Smooth muscle cell (in vitro differentiated cells): ENCODE measurements around the gene CSRP1. TPM values are rescaled to one million over a fixed set of nuclear protein-coding genes. Genes with fewer than 3 reads are reported as not detected.
A peak's percentile ranks its signal among the peaks of the same experiment; 100 is the strongest.

ENCODE experiments used
- DNase-seq: peaks from one replicate; lab custom pipeline; 2025; ENCODE audit not compliant: unreplicated experiment; lab: John Stamatoyannopoulos, UW
- H2AFZ ChIP-seq: fragments of 200-600 bp; sonication (generic); 2 replicates; pipeline ENCODE4 v1.6.0; 2016; ENCODE audit warnings: antibody characterized with exemption, low read depth, mild to moderate bottlenecking
- H3F3A ChIP-seq: fragments of 200-600 bp; sonication (generic); 2 replicates; pipeline ENCODE4 v1.6.0; 2017; ENCODE audit warnings: antibody characterized with exemption, low read depth
- H3K27ac ChIP-seq: fragments of 200-600 bp; sonication (generic); 2 replicates; pipeline ENCODE4 v1.5.1; 2016; ENCODE audit warnings: low read depth, mild to moderate bottlenecking
- H3K27me3 ChIP-seq: fragments of 200-600 bp; sonication (generic); 2 replicates; pipeline ENCODE4 v1.6.1; 2016; ENCODE audit warnings: low read depth, mild to moderate bottlenecking
- H3K36me3 ChIP-seq: fragments of 200-600 bp; sonication (generic); 2 replicates; pipeline ENCODE4 v1.5.1; 2016; ENCODE audit warnings: low read depth
- H3K4me1 ChIP-seq: fragments of 200-600 bp; sonication (generic); 2 replicates; pipeline ENCODE4 v1.5.1; 2016; ENCODE audit warnings: low read depth
- H3K4me2 ChIP-seq: fragments of 200-600 bp; sonication (generic); 2 replicates; pipeline ENCODE4 v1.6.0; 2016; ENCODE audit warnings: mild to moderate bottlenecking
- H3K4me3 ChIP-seq: fragments of 200-600 bp; sonication (generic); 2 replicates; pipeline ENCODE4 v1.5.1; 2016; ENCODE audit warnings: mild to moderate bottlenecking
- H3K79me2 ChIP-seq: fragments of 200-600 bp; sonication (generic); 2 replicates; pipeline ENCODE4 v1.6.0; 2016; ENCODE audit warnings: low read depth, mild to moderate bottlenecking
- H3K9ac ChIP-seq: fragments of 200-600 bp; sonication (generic); 2 replicates; pipeline ENCODE4 v1.6.0; 2016; ENCODE audit warnings: low read depth
- H3K9me3 ChIP-seq: fragments of 200-600 bp; sonication (generic); replicated peaks from 2 replicates; pipeline ENCODE4 v1.5.1; 2016; ENCODE audit warnings: low read depth
- H4K20me1 ChIP-seq: fragments of 200-600 bp; sonication (generic); 2 replicates; pipeline ENCODE4 v1.6.0; 2016; ENCODE audit warnings: low read depth
- WGBS: methylation state at CpG from one replicate; pipeline ENCODE4 v1.1.7; 2016; ENCODE audit warnings: low lambda C conversion rate; 5-methylcytosine and 5-hydroxymethylcytosine counted together
- polyA plus RNA-seq: library from polyadenylated mRNA; unstranded; fragments of >200 nt; fragmentation: Nextera tagmentation; extraction: Ambion mirVana; gene quantifications from 2 replicates; pipeline ENCODE4 v1.2.1, GENCODE V29; 2016
- total RNA-seq: library from RNA; depleted of rRNA; stranded (reverse); fragments of >200 nt; gene quantifications from 2 replicates; pipeline ENCODE4 v1.2.3, GENCODE V29; 2014
- TF ChIP-seq, protein P1 (sequence below): fragments of 200-600 bp; sonication (generic); IDR thresholded peaks from 2 replicates; pipeline ENCODE4 v1.5.1; 2017; ENCODE audit warnings: borderline replicate concordance, mild to moderate bottlenecking, antibody characterized with exemption; ENCODE audit not compliant: insufficient read depth, poor library complexity, severe bottlenecking

Gene CSRP1
- total and polyA plus RNA-seq, 2 experiments from 2014 or later = 202 to 345 TPM

DNA sequence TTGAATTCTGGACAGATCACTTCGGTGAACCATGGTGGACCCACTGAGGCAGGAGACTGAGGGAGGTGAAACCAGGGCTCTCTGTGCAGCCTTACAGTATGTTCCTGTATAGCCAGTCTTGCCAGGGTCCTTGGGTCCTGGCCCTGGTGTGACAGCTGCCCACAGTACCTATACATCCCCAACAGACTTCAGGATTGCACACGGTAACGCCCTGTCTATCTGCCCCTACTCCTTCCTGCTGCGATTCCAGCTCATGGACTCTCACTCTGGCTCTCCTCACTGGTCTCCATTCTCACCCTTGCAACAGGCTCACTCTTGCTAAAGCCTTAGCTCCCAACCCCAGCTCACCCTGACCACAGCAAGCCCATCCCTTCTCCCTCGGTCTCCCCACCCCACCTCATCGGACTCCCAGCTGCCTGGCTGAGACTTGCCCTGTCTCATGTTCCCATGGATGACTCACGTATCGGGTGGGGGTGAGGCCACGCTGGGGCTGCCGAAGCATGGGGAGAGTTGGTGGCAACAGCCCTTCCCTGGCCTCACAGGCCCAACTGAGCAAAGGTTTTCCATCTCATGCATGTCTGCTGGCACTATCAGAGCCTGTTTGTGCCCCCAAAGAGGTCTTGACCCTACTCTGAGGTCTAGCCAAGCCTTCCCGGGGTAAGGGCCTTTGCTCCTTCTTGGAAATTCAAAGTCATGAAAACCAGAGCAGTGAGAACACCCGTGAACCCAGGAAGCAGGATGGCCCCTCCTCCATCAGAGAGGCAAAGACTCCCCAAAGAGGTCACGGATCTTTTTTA, 45.1 kb downstream of the CSRP1 start:
- H3K9ac ChIP-seq = peak overlapping the region; percentile 82

GRCh38 chr1:201460814-201461644, 45.9 kb downstream of the CSRP1 start:
- Histone ChIP-seq H4K20me1 (peaks cover 23% of the 10 kb centered on the region), H3K36me3 (no peaks in the 10 kb centered on the region), H2AFZ (no peak overlapping the region), H3K9ac (peak overlapping the region; percentile 82), H3K27ac (peak overlapping the region; percentile 96), H3K27me3 (no peaks in the 10 kb centered on the region), H3K4me2 (peak overlapping the region; percentile 73), H3K4me1 (peaks cover 23% of the 10 kb centered on the region), H3K4me3 (no peak overlapping the region), H3K9me3 (no peaks in the 10 kb centered on the region), H3F3A (peaks cover 41% of the 10 kb centered on the region), H3K79me2 (peaks cover 22% of the 10 kb centered on the region)
- TF ChIP-seq, protein P1, sequence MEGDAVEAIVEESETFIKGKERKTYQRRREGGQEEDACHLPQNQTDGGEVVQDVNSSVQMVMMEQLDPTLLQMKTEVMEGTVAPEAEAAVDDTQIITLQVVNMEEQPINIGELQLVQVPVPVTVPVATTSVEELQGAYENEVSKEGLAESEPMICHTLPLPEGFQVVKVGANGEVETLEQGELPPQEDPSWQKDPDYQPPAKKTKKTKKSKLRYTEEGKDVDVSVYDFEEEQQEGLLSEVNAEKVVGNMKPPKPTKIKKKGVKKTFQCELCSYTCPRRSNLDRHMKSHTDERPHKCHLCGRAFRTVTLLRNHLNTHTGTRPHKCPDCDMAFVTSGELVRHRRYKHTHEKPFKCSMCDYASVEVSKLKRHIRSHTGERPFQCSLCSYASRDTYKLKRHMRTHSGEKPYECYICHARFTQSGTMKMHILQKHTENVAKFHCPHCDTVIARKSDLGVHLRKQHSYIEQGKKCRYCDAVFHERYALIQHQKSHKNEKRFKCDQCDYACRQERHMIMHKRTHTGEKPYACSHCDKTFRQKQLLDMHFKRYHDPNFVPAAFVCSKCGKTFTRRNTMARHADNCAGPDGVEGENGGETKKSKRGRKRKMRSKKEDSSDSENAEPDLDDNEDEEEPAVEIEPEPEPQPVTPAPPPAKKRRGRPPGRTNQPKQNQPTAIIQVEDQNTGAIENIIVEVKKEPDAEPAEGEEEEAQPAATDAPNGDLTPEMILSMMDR = no peak
- DNase-seq = peak; percentile 41
- WGBS = 35% methylated on average over 8 of the region's 8 CpGs

More for the DNA sequence above, 45.1 kb downstream of the CSRP1 start:
- Histone ChIP-seq H3K4me1 (peaks cover 20% of the 10 kb centered on the region), H3K36me3 (no peaks in the 10 kb centered on the region), H3K4me3 (no peak overlapping the region), H4K20me1 (peaks cover 31% of the 10 kb centered on the region), H3K27ac (peak overlapping the region; percentile 96), H3F3A (peaks cover 38% of the 10 kb centered on the region), H3K79me2 (peaks cover 30% of the 10 kb centered on the region), H3K9me3 (no peaks in the 10 kb centered on the region), H3K27me3 (no peaks in the 10 kb centered on the region), H2AFZ (no peak overlapping the region), H3K4me2 (peak overlapping the region; percentile 73)
- peak; percentile 71 for DNase-seq
- TF ChIP-seq, protein P1 = no peak
- WGBS = 18% methylated on average over 13 of the region's 13 CpGs

GRCh38 chr1:201459775-201460174, 47.1 kb downstream of the CSRP1 start:
- no peak for DNase-seq
- no peaks in the 10 kb centered on the region for H3K27me3 ChIP-seq
- H3K9me3 ChIP-seq = no peaks in the 10 kb centered on the region
- H3K9ac ChIP-seq = peak overlapping the region; percentile 66
- no peak overlapping the region for H3K4me2 ChIP-seq
- peaks cover 49% of the 10 kb centered on the region for H3F3A ChIP-seq
- H4K20me1 ChIP-seq = peaks cover 10% of the 10 kb centered on the region
- no peak overlapping the region for H3K4me3 ChIP-seq
- H2AFZ ChIP-seq = no peak overlapping the region
- TF ChIP-seq, protein P1 = no peak
- 85% methylated on average over 5 of the region's 5 CpGs for WGBS
- H3K79me2 ChIP-seq = peaks cover 9% of the 10 kb centered on the region
- peak overlapping the region; percentile 96 for H3K27ac ChIP-seq
- peaks cover 21% of the 10 kb centered on the region for H3K4me1 ChIP-seq
- H3K36me3 ChIP-seq = no peaks in the 10 kb centered on the region
